DOHH2 (cell line): ENCODE data around the gene TMEM144.
"Not testable (repeated sequence)": the region's sequence is repeated elsewhere in the genome, so short reads cannot be mapped to it uniquely, and the experiment has no call there.

ENCODE experiments used
- H3F3A ChIP-seq: fragments of 200-600 bp; sonication (generic), shearing (Covaris generic); 2 replicates; pipeline ENCODE4 v1.6.0; 2016; ENCODE audit warnings: antibody characterized with exemption, mild to moderate bottlenecking; ENCODE audit not compliant: control insufficient read depth, insufficient read depth
- H3K27ac ChIP-seq: fragments of 200-600 bp; sonication (generic); 2 replicates; pipeline ENCODE4 v1.5.1; 2014; ENCODE audit warnings: low read depth, mild to moderate bottlenecking, low read length, moderate library complexity
- H3K27me3 ChIP-seq: fragments of 200-600 bp; sonication (generic); 2 replicates; pipeline ENCODE4 v1.6.1; 2014; ENCODE audit warnings: mild to moderate bottlenecking, low read length, mixed read lengths; ENCODE audit not compliant: control insufficient read depth
- H3K36me3 ChIP-seq: fragments of 200-600 bp; sonication (generic); 2 replicates; pipeline ENCODE4 v1.6.1; 2014; ENCODE audit warnings: mild to moderate bottlenecking, low read length, moderate library complexity, mixed read lengths; ENCODE audit not compliant: control insufficient read depth
- H3K4me1 ChIP-seq: fragments of 200-600 bp; sonication (generic); 2 replicates; pipeline ENCODE4 v1.6.1; 2014; ENCODE audit warnings: mild to moderate bottlenecking, low read length, mixed read lengths; ENCODE audit not compliant: control insufficient read depth
- H3K4me2 ChIP-seq: fragments of 200-600 bp; sonication (generic); 2 replicates; pipeline ENCODE4 v1.6.0; 2014; ENCODE audit warnings: mild to moderate bottlenecking, low read length, moderate library complexity
- H3K4me3 ChIP-seq: fragments of 200-600 bp; sonication (generic); 2 replicates; pipeline ENCODE4 v1.5.1; 2014; ENCODE audit warnings: mild to moderate bottlenecking, low read length, mixed read lengths
- H3K79me2 ChIP-seq: fragments of 200-600 bp; sonication (generic); 2 replicates; pipeline ENCODE4 v1.6.1; 2014; ENCODE audit warnings: mild to moderate bottlenecking, low read length, mixed read lengths; ENCODE audit not compliant: control insufficient read depth
- H3K9me2 ChIP-seq: fragments of 200-600 bp; sonication (generic); replicated peaks from 2 replicates; pipeline ENCODE4 v1.6.1; 2014; ENCODE audit warnings: mild to moderate bottlenecking, low read length, mixed read lengths; ENCODE audit not compliant: control insufficient read depth
- H3K9me3 ChIP-seq: fragments of 200-600 bp; sonication (generic); 2 replicates; pipeline ENCODE4 v1.6.1; 2014; ENCODE audit warnings: antibody characterized with exemption, low read length, mixed read lengths; ENCODE audit not compliant: control insufficient read depth, insufficient read depth
- H4K20me1 ChIP-seq: fragments of 200-600 bp; sonication (generic); 2 replicates; pipeline ENCODE4 v1.6.0; 2014; ENCODE audit warnings: low read depth, mild to moderate bottlenecking, antibody characterized with exemption, low read length, moderate library complexity; ENCODE audit not compliant: control insufficient read depth, insufficient read depth
- CTCF ChIP-seq: fragments of 200-600 bp; sonication (generic); IDR thresholded peaks from one replicate; pipeline ENCODE4 v1.5.1; 2014; ENCODE audit warnings: antibody characterized with exemption, mild to moderate bottlenecking, low read depth, low read length; ENCODE audit not compliant: poor library complexity, severe bottlenecking
- EZH2phosphoT487 ChIP-seq: fragments of 200-600 bp; sonication (generic); IDR thresholded peaks from 2 replicates; pipeline ENCODE4 v1.6.1; 2017; ENCODE audit warnings: borderline replicate concordance, mild to moderate bottlenecking, antibody characterized with exemption, low read length, moderate library complexity, mixed read lengths

The TMEM144 gene

GRCh38 chr4:158277558-158277957, 67.3 kb downstream of the TMEM144 start:
- H4K20me1 ChIP-seq: no peaks in the 10 kb centered on the region
- no peaks in the 10 kb centered on the region for H3K9me3 ChIP-seq
- no peaks in the 10 kb centered on the region for H3K9me2 ChIP-seq
- H3K27ac ChIP-seq: no peak overlapping the region
- H3F3A ChIP-seq: no peaks in the 10 kb centered on the region
- H3K4me2 ChIP-seq: no peak overlapping the region
- TF ChIP-seq EZH2phosphoT487: no peak
- TF ChIP-seq CTCF: no peak
- no peaks in the 10 kb centered on the region for H3K4me1 ChIP-seq
- H3K4me3 ChIP-seq: no peak overlapping the region
- H3K79me2 ChIP-seq: no peaks in the 10 kb centered on the region
- no peaks in the 10 kb centered on the region for H3K36me3 ChIP-seq
- 0 out of 2 replicates have a peak, but pooled peaks cover 4% of the 10 kb centered on the region for H3K27me3 ChIP-seq

- not testable (repeated sequence) for H3K79me2 ChIP-seq, H4K20me1 ChIP-seq, H3K4me1 ChIP-seq, H3K27ac ChIP-seq, H3K4me2 ChIP-seq, H3K9me2 ChIP-seq, H3K27me3 ChIP-seq, H3K36me3 ChIP-seq, H3F3A ChIP-seq, H3K9me3 ChIP-seq, H3K4me3 ChIP-seq
Measured at GRCh38 chr4:158279052-158279451, 68.8 kb downstream of the TMEM144 start.

DNA sequence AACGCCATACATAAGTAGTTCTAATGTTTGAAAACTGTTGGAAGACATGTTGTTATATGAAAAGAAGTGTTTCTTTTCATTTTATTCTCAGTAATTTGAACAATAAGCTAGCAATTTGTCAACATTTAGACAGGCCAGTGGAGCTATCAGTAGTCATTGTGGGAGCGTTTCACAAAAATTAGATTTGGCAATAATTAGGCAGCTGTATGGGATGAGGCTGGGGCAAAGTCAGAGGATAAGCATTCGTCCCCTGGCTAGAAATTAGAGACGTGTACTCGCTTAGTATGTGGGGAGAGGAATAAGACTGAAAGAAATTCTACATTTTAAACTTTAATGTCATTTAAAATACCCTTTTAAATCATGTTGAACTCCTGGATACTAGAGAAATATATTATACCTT, 70.6 kb downstream of the TMEM144 start:
- no peak overlapping the region for H3K4me2 ChIP-seq
- no peak overlapping the region for H3K27ac ChIP-seq
- H3K27me3 ChIP-seq: no peaks in the 10 kb centered on the region
- H3F3A ChIP-seq: no peaks in the 10 kb centered on the region
- H3K4me1 ChIP-seq: no peaks in the 10 kb centered on the region
- no peak overlapping the region for H3K4me3 ChIP-seq
- no peak for TF ChIP-seq EZH2phosphoT487
- TF ChIP-seq CTCF: no peak
- H4K20me1 ChIP-seq: no peaks in the 10 kb centered on the region
- H3K79me2 ChIP-seq: no peaks in the 10 kb centered on the region
- no peaks in the 10 kb centered on the region for H3K9me2 ChIP-seq
- H3K36me3 ChIP-seq: no peaks in the 10 kb centered on the region
- H3K9me3 ChIP-seq: no peaks in the 10 kb centered on the region

- Histone ChIP-seq H3K79me2 (no peaks in the 10 kb centered on the region), H3K27me3 (no peaks in the 10 kb centered on the region), H3K4me1 (no peaks in the 10 kb centered on the region), H3K27ac (no peak overlapping the region), H4K20me1 (no peaks in the 10 kb centered on the region), H3K9me3 (no peaks in the 10 kb centered on the region), H3K9me2 (no peaks in the 10 kb centered on the region), H3K36me3 (no peaks in the 10 kb centered on the region), H3K4me3 (no peak overlapping the region), H3K4me2 (no peak overlapping the region), H3F3A (no peaks in the 10 kb centered on the region)
- TF ChIP-seq EZH2phosphoT487: no peak
- no peak for TF ChIP-seq CTCF
Measured at GRCh38 chr4:158282252-158282651, 72.0 kb downstream of the TMEM144 start.
